GM12878 (cell line): ENCODE data around the gene SEC31B. TPM values are rescaled to one million over a fixed set of nuclear protein-coding genes. Genes with fewer than 3 reads are reported as not detected.

Source experiments
- DPF2 ChIP-seq: fragments of 450-650 bp; IDR thresholded peaks from 2 replicates; pipeline ENCODE4 v1.6.1; 2017; ENCODE audit warnings: mild to moderate bottlenecking
- EZH2 ChIP-seq: IDR thresholded peaks from 2 replicates; pipeline ENCODE4 v1.6.1; 2012; ENCODE audit warnings: low read depth, mild to moderate bottlenecking, control low read depth, inconsistent platforms, low read length, borderline replicate concordance; ENCODE audit not compliant: control insufficient read depth
- LARP7 ChIP-seq: fragments of 450-650 bp; IDR thresholded peaks from 2 replicates; pipeline ENCODE4 v1.6.1; 2017; ENCODE audit warnings: mild to moderate bottlenecking
- NR2C2 ChIP-seq: IDR thresholded peaks from 2 replicates; pipeline ENCODE4 v1.6.1; 2011; ENCODE audit warnings: borderline replicate concordance, low read depth; ENCODE audit not compliant: control insufficient read depth, insufficient read length
- POU2F2 ChIP-seq: IDR thresholded peaks from 3 replicates; pipeline ENCODE4 v1.6.1; 2011; ENCODE audit warnings: low read depth, mild to moderate bottlenecking, low read length, borderline replicate concordance
- RUNX3 ChIP-seq: IDR thresholded peaks from 2 replicates; pipeline ENCODE4 v1.6.1; 2012; ENCODE audit warnings: low read length, inconsistent platforms
- SMARCA5 ChIP-seq: fragments of 450-650 bp; IDR thresholded peaks from 2 replicates; pipeline ENCODE4 v1.6.1; 2017; ENCODE audit warnings: mild to moderate bottlenecking
- TAF1 ChIP-seq: IDR thresholded peaks from 2 replicates; pipeline ENCODE4 v1.6.1; 2011; ENCODE audit warnings: mild to moderate bottlenecking, low read depth, low read length, borderline replicate concordance
- TARDBP ChIP-seq: IDR thresholded peaks from 2 replicates; pipeline ENCODE4 v1.6.1; 2016; ENCODE audit warnings: borderline replicate concordance
- ZNF217 ChIP-seq: fragments of 450-650 bp; IDR thresholded peaks from 2 replicates; pipeline ENCODE4 v1.6.1; 2017; ENCODE audit warnings: antibody characterized with exemption, mild to moderate bottlenecking
- polyA plus RNA-seq, 11 experiments: library from polyadenylated mRNA; depleted of rRNA in 4 of 11; unstranded in 6 of 11; stranded (reverse) in 5 of 11; fragments of >200 nt; fragmentation: Nextera tagmentation in 4 of 11; fragmentation: Illumina TruSeq in 1 of 11; extraction: Ambion mirVana in 4 of 11; extraction: Trizol in 1 of 11; gene quantifications; 1 replicate in 1 of 11; 2 replicates in 10 of 11; pipeline versions ENCODE4 v1.2.1 to v1.2.3, GENCODE V29; 2011 to 2016; ENCODE audit warnings: inconsistent platforms in 2 of 11, missing spikeins in 2 of 11, low read depth in 1 of 11
- total RNA-seq, 4 experiments: library from RNA; depleted of rRNA in 3 of 4; stranded (reverse); fragments of >200 nt in 3 of 4; fragmentation: Illumina TruSeq in 1 of 4; extraction: Trizol in 1 of 4; gene quantifications; 2 replicates each; pipeline versions ENCODE4 v1.2.1 to v1.2.3, GENCODE V29; 2013 to 2021
- TF ChIP-seq, protein P1 (sequence below): fragments of 450-650 bp; IDR thresholded peaks from 2 replicates; pipeline ENCODE4 v1.6.1; 2016; ENCODE audit warnings: mild to moderate bottlenecking, moderate library complexity, borderline replicate concordance
- TF ChIP-seq, protein P2 (sequence below): fragments of 450-650 bp; IDR thresholded peaks from 2 replicates; pipeline ENCODE4 v1.6.1; 2017; ENCODE audit warnings: mild to moderate bottlenecking
- TF ChIP-seq, protein P3 (sequence below): fragments of 450-650 bp; formaldehyde crosslinking; IDR thresholded peaks from 2 replicates; pipeline ENCODE4 v1.5.0; 2022; ENCODE audit warnings: mild to moderate bottlenecking, missing genetic modification characterization
- TF ChIP-seq, protein P4 (sequence below): IDR thresholded peaks from 2 replicates; pipeline ENCODE4 v1.6.1; 2011; ENCODE audit warnings: borderline replicate concordance, low read depth, mild to moderate bottlenecking, moderate library complexity, low read length; ENCODE audit not compliant: insufficient read depth, poor library complexity, severe bottlenecking
- TF ChIP-seq, protein P5 (sequence below): fragments of 450-650 bp; formaldehyde crosslinking; IDR thresholded peaks from 2 replicates; pipeline ENCODE4 v1.4.0; 2022; ENCODE audit warnings: mild to moderate bottlenecking, moderate library complexity

Gene SEC31B
- total and polyA plus RNA-seq, 10 of the 15 experiments (the other 5 are each of a cell fraction or from before 2014, with no cell fraction given) = 3.4 to 24.3 (median 9.9) TPM

DNA sequence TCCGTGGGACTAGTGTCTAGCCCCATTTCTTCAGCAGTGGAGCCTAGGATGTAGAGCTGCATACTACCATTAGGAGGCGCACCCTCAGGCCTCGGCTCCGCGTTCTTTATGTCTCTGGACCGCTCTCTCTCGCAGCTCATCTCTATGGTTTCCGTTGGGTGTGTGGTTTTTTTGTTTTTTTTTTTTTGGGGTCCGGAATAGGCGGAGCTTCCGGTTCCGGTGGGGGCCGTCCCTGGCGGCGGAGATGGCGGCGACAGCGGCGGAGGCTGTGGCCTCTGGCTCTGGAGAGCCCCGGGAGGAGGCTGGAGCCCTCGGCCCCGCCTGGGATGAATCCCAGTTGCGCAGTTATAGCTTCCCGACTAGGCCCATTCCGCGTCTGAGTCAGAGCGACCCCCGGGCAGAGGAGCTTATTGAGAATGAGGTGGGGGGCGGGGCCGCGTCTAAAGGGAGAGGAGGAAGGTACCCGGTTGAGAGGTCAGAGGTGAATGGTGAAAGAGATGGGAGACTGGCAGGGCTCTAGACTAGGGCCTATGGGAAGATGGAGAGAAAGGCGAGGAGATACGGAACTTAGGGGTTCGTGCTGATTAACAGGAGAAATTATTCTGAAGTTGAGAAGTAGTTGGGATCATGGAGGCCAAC lies 16.2 kb upstream of the SEC31B start, which contains the start of gene HIF1AN (continued):
- TF ChIP-seq, protein P1, sequence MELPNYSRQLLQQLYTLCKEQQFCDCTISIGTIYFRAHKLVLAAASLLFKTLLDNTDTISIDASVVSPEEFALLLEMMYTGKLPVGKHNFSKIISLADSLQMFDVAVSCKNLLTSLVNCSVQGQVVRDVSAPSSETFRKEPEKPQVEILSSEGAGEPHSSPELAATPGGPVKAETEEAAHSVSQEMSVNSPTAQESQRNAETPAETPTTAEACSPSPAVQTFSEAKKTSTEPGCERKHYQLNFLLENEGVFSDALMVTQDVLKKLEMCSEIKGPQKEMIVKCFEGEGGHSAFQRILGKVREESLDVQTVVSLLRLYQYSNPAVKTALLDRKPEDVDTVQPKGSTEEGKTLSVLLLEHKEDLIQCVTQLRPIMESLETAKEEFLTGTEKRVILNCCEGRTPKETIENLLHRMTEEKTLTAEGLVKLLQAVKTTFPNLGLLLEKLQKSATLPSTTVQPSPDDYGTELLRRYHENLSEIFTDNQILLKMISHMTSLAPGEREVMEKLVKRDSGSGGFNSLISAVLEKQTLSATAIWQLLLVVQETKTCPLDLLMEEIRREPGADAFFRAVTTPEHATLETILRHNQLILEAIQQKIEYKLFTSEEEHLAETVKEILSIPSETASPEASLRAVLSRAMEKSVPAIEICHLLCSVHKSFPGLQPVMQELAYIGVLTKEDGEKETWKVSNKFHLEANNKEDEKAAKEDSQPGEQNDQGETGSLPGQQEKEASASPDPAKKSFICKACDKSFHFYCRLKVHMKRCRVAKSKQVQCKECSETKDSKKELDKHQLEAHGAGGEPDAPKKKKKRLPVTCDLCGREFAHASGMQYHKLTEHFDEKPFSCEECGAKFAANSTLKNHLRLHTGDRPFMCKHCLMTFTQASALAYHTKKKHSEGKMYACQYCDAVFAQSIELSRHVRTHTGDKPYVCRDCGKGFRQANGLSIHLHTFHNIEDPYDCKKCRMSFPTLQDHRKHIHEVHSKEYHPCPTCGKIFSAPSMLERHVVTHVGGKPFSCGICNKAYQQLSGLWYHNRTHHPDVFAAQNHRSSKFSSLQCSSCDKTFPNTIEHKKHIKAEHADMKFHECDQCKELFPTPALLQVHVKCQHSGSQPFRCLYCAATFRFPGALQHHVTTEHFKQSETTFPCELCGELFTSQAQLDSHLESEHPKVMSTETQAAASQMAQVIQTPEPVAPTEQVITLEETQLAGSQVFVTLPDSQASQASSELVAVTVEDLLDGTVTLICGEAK = peak; percentile 91
- TF ChIP-seq POU2F2 (peak; percentile 74; the same call in 1 of the 3 replicates), SMARCA5 (peak; percentile 72; the same call in 1 of the 2 replicates), LARP7 (peak; percentile 46; the same call in 1 of the 2 replicates), RUNX3 (peak; percentile 96), NR2C2 (no peak), EZH2 (no peak), DPF2 (peak; percentile 4; the same call in 1 of the 2 replicates), ZNF217 (no peak), TARDBP (no peak), TAF1 (peak; percentile 86)
- TF ChIP-seq, protein P2, sequence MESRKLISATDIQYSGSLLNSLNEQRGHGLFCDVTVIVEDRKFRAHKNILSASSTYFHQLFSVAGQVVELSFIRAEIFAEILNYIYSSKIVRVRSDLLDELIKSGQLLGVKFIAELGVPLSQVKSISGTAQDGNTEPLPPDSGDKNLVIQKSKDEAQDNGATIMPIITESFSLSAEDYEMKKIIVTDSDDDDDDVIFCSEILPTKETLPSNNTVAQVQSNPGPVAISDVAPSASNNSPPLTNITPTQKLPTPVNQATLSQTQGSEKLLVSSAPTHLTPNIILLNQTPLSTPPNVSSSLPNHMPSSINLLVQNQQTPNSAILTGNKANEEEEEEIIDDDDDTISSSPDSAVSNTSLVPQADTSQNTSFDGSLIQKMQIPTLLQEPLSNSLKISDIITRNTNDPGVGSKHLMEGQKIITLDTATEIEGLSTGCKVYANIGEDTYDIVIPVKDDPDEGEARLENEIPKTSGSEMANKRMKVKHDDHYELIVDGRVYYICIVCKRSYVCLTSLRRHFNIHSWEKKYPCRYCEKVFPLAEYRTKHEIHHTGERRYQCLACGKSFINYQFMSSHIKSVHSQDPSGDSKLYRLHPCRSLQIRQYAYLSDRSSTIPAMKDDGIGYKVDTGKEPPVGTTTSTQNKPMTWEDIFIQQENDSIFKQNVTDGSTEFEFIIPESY = 0 out of 2 replicates have a peak, but pooled peaks have one; percentile 30
- TF ChIP-seq, protein P3, sequence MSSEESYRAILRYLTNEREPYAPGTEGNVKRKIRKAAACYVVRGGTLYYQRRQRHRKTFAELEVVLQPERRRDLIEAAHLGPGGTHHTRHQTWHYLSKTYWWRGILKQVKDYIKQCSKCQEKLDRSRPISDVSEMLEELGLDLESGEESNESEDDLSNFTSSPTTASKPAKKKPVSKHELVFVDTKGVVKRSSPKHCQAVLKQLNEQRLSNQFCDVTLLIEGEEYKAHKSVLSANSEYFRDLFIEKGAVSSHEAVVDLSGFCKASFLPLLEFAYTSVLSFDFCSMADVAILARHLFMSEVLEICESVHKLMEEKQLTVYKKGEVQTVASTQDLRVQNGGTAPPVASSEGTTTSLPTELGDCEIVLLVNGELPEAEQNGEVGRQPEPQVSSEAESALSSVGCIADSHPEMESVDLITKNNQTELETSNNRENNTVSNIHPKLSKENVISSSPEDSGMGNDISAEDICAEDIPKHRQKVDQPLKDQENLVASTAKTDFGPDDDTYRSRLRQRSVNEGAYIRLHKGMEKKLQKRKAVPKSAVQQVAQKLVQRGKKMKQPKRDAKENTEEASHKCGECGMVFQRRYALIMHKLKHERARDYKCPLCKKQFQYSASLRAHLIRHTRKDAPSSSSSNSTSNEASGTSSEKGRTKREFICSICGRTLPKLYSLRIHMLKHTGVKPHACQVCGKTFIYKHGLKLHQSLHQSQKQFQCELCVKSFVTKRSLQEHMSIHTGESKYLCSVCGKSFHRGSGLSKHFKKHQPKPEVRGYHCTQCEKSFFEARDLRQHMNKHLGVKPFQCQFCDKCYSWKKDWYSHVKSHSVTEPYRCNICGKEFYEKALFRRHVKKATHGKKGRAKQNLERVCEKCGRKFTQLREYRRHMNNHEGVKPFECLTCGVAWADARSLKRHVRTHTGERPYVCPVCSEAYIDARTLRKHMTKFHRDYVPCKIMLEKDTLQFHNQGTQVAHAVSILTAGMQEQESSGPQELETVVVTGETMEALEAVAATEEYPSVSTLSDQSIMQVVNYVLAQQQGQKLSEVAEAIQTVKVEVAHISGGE (CRISPR knock-in tag) = no peak
- TF ChIP-seq, protein P4, sequence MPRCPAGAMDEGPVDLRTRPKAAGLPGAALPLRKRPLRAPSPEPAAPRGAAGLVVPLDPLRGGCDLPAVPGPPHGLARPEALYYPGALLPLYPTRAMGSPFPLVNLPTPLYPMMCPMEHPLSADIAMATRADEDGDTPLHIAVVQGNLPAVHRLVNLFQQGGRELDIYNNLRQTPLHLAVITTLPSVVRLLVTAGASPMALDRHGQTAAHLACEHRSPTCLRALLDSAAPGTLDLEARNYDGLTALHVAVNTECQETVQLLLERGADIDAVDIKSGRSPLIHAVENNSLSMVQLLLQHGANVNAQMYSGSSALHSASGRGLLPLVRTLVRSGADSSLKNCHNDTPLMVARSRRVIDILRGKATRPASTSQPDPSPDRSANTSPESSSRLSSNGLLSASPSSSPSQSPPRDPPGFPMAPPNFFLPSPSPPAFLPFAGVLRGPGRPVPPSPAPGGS = peak; percentile 45
- TF ChIP-seq, protein P5, sequence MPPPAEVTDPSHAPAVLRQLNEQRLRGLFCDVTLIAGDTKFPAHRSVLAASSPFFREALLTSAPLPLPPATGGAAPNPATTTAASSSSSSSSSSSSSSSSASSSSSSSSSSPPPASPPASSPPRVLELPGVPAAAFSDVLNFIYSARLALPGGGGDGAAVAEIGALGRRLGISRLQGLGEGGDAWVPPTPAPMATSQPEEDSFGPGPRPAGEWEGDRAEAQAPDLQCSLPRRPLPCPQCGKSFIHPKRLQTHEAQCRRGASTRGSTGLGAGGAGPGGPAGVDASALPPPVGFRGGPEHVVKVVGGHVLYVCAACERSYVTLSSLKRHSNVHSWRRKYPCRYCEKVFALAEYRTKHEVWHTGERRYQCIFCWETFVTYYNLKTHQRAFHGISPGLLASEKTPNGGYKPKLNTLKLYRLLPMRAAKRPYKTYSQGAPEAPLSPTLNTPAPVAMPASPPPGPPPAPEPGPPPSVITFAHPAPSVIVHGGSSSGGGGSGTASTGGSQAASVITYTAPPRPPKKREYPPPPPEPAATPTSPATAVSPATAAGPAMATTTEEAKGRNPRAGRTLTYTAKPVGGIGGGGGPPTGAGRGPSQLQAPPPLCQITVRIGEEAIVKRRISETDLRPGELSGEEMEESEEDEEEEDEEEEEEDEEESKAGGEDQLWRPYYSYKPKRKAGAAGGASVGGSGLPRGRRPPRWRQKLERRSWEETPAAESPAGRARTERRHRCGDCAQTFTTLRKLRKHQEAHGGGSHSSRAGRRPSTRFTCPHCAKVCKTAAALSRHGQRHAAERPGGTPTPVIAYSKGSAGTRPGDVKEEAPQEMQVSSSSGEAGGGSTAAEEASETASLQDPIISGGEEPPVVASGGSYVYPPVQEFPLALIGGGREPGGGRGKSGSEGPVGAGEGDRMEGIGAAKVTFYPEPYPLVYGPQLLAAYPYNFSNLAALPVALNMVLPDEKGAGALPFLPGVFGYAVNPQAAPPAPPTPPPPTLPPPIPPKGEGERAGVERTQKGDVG (CRISPR knock-in tag) = no peak
